Mononuclear cell (primary cell): ENCODE results near the gene C11orf52. TPM values are rescaled to one million over a fixed set of nuclear protein-coding genes. Genes with fewer than 3 reads are reported as not detected.

Experiments
- H3K27me3 ChIP-seq: 2 replicates; pipeline ENCODE4 v1.6.0; 2011; ENCODE audit warnings: low read length, control low read depth; ENCODE audit not compliant: insufficient read depth
- H3K4me1 ChIP-seq: 2 replicates; pipeline ENCODE4 v1.5.1; 2011; ENCODE audit warnings: mild to moderate bottlenecking, low read length, control low read depth; ENCODE audit not compliant: insufficient read depth
- H3K4me3 ChIP-seq: 2 replicates; pipeline ENCODE4 v1.5.1; 2011; ENCODE audit warnings: mild to moderate bottlenecking, low read length, moderate library complexity
- H3K9me3 ChIP-seq: 2 replicates; pipeline ENCODE4 v1.5.1; 2011; ENCODE audit warnings: low read depth, mild to moderate bottlenecking, control low read depth, low read length
- total RNA-seq: library from RNA; depleted of rRNA; stranded (reverse); fragments of >200 nt; gene quantifications from one replicate; pipeline ENCODE4 v1.2.3, GENCODE V29; 2012

Gene C11orf52
- total RNA-seq, 1 donor: not detected

GRCh38 chr11:111908639-111909305, 9.9 kb upstream of the C11orf52 start:
- H3K9me3 ChIP-seq: no peaks in the 10 kb centered on the region
- peaks cover 15% of the 10 kb centered on the region for H3K27me3 ChIP-seq
- H3K4me3 ChIP-seq: no peak overlapping the region
- no peaks in the 10 kb centered on the region for H3K4me1 ChIP-seq

GRCh38 chr11:111909378-111909777, 9.3 kb upstream of the C11orf52 start:
- Histone ChIP-seq H3K4me3 (no peak overlapping the region), H3K9me3 (no peaks in the 10 kb centered on the region), H3K27me3 (peaks cover 21% of the 10 kb centered on the region), H3K4me1 (no peaks in the 10 kb centered on the region)

- H3K27me3 ChIP-seq: peaks cover 24% of the 10 kb centered on the region
- H3K4me1 ChIP-seq: no peaks in the 10 kb centered on the region
- no peaks in the 10 kb centered on the region for H3K9me3 ChIP-seq
- H3K4me3 ChIP-seq: no peak overlapping the region
These were observed 7.8 kb upstream of the C11orf52 start for GRCh38 chr11:111910676-111911562.

- Histone ChIP-seq H3K4me1 (no peaks in the 10 kb centered on the region), H3K27me3 (peaks cover 28% of the 10 kb centered on the region)
These were observed 6.9 kb upstream of the C11orf52 start, which contains the start of gene CRYAB for GRCh38 chr11:111911563-111912401. CRYAB (minus strand) TSS chr11:111911770; CDS start chr11:111911724, 46 bp downstream.

GRCh38 chr11:111912535-111912934, 6.2 kb upstream of the C11orf52 start, which contains the start of gene HSPB2:
HSPB2 (plus strand) TSS chr11:111912734; CDS start chr11:111912830, 96 bp downstream.
- Histone ChIP-seq H3K9me3 (no peaks in the 10 kb centered on the region), H3K27me3 (peaks cover 28% of the 10 kb centered on the region), H3K4me1 (no peaks in the 10 kb centered on the region), H3K4me3 (no peak within 1 kb of the TSS)

More at GRCh38 chr11:111911563-111912401, 6.9 kb upstream of the C11orf52 start, which contains the start of gene CRYAB:
- Histone ChIP-seq H3K4me3 (no peak within 1 kb of the TSS), H3K9me3 (no peaks in the 10 kb centered on the region)

DNA sequence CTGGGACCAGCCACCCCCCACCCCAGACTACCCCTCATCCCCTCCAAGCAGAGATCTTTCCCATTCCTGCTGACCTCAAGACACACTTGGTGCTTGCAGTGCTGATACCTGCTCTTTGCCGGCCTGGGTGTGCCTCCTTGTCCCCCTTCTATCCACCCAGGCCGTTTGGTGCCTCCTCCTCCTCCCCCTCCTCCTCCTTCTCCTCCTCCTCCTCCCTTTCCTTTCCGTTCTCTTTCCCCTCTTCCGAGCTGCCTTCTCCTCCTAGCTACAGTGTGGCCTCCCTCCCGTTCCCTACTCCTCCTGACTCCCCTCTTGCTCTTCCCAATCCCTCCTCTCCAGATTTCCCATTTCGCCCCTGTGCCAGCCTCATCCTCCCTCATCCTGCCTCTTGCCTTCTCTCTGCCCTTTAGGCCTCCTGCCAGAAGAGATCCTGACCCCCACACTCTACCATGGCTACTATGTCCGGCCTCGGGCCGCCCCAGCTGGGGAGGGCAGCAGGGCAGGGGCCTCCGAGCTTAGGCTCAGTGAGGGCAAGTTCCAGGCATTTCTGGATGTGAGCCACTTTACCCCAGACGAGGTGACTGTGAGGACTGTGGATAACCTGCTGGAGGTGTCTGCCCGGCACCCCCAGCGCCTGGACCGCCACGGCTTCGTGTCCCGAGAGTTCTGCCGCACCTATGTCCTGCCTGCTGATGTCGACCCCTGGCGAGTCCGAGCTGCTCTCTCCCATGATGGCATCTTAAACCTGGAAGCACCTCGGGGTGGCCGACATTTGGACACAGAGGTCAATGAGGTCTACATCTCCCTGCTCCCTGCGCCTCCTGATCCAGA, 5.5 kb upstream of the C11orf52 start:
- peaks cover 28% of the 10 kb centered on the region for H3K27me3 ChIP-seq
- H3K4me3 ChIP-seq: no peak overlapping the region
- no peaks in the 10 kb centered on the region for H3K9me3 ChIP-seq
- no peaks in the 10 kb centered on the region for H3K4me1 ChIP-seq

DNA sequence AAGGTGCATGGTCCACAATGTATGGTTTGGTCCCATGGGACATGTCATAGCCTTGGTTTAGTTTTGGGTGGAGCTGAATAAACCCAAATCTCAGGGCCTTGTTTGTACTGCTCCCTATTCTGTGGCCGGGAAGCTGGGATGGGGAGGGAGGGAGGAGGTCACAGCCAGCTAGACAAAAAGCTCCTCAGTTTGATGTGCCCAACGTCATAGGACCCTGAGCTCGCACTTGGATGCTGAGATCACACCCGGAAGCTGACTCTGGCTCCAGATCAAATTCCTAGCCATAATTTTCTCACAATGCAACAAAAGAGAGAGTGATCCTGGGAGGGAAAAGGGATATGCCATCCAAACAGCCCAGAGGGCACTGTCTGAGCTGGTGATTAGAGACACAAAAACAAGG, 4.7 kb upstream of the C11orf52 start:
- Histone ChIP-seq H3K9me3 (no peaks in the 10 kb centered on the region), H3K4me3 (no peak overlapping the region), H3K4me1 (no peaks in the 10 kb centered on the region), H3K27me3 (peaks cover 28% of the 10 kb centered on the region)

- no peaks in the 10 kb centered on the region for H3K9me3 ChIP-seq
These were observed 1.9 kb upstream of the C11orf52 start for GRCh38 chr11:111916768-111917167.

GRCh38 chr11:111917312-111917711, 1.4 kb upstream of the C11orf52 start:
- peaks cover 5% of the 10 kb centered on the region for H3K4me1 ChIP-seq

More at GRCh38 chr11:111916768-111917167, 1.9 kb upstream of the C11orf52 start:
- H3K4me3 ChIP-seq: no peak overlapping the region
- peaks cover under 1% of the 10 kb centered on the region for H3K4me1 ChIP-seq
- peaks cover 26% of the 10 kb centered on the region for H3K27me3 ChIP-seq

DNA sequence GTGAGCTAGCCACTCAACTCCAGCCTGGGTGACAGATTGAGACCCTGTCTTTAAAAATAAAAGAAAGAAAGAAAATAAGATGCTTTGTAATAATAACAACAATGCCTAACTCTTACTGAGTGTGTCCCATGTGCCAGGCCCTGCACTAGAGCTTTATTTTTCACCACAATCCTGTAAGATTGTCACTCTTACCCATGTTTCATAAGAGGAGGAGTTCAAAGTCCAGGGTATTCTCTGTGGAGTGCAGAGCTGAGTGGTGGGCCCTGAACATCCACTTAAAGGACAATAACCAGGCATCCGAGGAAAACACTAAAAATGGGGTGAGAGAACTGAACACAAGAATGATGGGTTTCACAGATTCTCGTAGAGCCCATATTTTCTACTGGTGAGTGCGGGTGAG, 925 bp upstream of the C11orf52 start:
- Histone ChIP-seq H3K4me3 (no peak overlapping the region), H3K27me3 (peaks cover 20% of the 10 kb centered on the region), H3K9me3 (no peaks in the 10 kb centered on the region), H3K4me1 (peaks cover 5% of the 10 kb centered on the region)

More at GRCh38 chr11:111917312-111917711, 1.4 kb upstream of the C11orf52 start:
- no peaks in the 10 kb centered on the region for H3K9me3 ChIP-seq
- H3K27me3 ChIP-seq: peaks cover 21% of the 10 kb centered on the region
- no peak overlapping the region for H3K4me3 ChIP-seq

DNA sequence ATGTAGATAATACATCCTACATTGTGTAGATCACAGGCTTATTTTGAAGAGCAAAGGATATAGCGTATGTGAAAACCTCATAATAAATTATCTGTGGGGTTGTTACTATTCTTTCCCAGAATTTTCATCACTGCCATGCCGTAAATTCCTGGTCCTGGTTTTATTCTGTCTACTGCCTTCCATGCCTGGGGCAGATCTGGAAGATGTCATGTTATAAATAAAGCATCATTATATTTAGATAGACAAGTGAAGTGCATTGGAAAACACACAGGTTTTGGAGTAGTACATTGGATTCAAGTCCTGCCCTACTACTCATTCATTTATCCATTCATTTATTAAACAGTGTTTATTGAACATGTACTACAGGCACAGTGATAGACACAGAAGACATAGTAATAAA, 2.2 kb downstream of the C11orf52 start:
- Histone ChIP-seq H3K4me3 (no peak overlapping the region), H3K27me3 (peaks cover 5% of the 10 kb centered on the region), H3K4me1 (peaks cover 10% of the 10 kb centered on the region), H3K9me3 (no peaks in the 10 kb centered on the region)

DNA sequence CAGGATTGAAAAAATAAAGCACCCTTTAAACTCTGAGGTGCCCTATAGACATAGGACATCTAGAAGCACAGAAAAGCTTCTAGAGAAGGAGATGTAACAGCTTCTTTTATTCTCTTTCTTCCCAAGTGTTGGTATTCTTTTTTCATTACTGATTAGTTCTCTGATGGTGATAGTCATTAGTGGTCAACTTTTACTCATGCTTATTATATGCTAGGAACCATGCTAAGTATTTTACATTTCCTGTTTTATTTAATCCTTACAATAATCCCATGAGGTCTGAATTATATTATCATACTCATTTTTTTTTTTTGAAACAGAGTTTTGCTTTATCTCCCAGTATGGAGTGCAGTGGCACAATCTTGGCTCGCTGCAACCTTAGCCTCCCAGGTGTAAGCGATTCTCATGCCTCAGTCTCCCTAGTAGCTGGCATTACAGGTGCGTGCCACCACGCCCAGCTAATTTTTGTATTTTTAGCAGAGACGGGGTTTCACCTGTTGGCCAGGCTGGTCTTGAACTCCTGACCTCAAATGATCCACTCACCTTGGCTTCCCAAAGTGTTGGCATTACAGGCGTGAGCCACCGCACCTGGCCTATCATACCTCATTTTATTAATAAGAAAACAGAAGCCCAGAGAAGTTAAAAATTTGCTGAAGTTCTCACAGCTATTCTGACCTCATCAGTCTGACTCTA, 3.0 kb downstream of the C11orf52 start:
- H3K4me1 ChIP-seq: peaks cover 17% of the 10 kb centered on the region
- no peaks in the 10 kb centered on the region for H3K9me3 ChIP-seq
- H3K4me3 ChIP-seq: no peak overlapping the region
- no peaks in the 10 kb centered on the region for H3K27me3 ChIP-seq

DNA sequence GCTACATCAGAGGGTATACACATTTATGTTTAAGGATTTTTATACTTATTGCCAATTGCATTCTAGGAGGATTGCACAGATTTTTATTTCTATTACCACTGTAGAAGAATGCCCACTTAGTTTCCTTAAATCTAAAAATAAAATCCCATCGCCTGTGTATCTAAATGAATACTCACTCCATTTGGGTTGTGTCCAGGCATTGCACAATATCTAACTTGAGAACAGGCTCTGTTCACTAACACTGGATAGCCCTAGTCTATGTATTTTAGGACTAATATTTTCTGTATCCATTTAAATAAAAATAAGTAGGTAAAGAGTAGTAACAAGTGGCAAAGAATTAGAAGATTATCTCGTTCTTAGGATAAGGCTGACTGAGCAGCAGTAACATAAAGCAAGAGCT, 4.1 kb downstream of the C11orf52 start:
- H3K9me3 ChIP-seq: no peaks in the 10 kb centered on the region
- H3K4me1 ChIP-seq: peaks cover 23% of the 10 kb centered on the region
- no peak overlapping the region for H3K4me3 ChIP-seq
- H3K27me3 ChIP-seq: no peaks in the 10 kb centered on the region
